Adrenal gland (tissue), 5 donors: ENCODE data around the gene TPRN.
"Not testable (repeated sequence)": the region's sequence is repeated elsewhere in the genome, so short reads cannot be mapped to it uniquely, and the experiment has no call there.

Experiments used
- POLR2A ChIP-seq, 2 donors: fragments of 450-650 bp; IDR thresholded peaks; one replicate each; pipeline ENCODE4 v1.6.1; 2017; ENCODE audit warnings: antibody characterized with exemption in 2 of 2, mild to moderate bottlenecking in 2 of 2, moderate library complexity in 1 of 2
- TF ChIP-seq, protein P1 (sequence below), 6 experiments: fragments of 450-650 bp in 4 of 6; fragments of 200-600 bp in 2 of 6; sonication (generic) in 1 of 6; IDR thresholded peaks; 1 replicate in 5 of 6; 2 replicates in 1 of 6; pipeline versions ENCODE4 v1.5.1 to v1.8.0; 2016 to 2021; ENCODE audit warnings: antibody characterized with exemption in 6 of 6, mild to moderate bottlenecking in 2 of 6, moderate library complexity in 1 of 6
- donor health status: DM: no; HTN: no; CAD: no.

DNA sequence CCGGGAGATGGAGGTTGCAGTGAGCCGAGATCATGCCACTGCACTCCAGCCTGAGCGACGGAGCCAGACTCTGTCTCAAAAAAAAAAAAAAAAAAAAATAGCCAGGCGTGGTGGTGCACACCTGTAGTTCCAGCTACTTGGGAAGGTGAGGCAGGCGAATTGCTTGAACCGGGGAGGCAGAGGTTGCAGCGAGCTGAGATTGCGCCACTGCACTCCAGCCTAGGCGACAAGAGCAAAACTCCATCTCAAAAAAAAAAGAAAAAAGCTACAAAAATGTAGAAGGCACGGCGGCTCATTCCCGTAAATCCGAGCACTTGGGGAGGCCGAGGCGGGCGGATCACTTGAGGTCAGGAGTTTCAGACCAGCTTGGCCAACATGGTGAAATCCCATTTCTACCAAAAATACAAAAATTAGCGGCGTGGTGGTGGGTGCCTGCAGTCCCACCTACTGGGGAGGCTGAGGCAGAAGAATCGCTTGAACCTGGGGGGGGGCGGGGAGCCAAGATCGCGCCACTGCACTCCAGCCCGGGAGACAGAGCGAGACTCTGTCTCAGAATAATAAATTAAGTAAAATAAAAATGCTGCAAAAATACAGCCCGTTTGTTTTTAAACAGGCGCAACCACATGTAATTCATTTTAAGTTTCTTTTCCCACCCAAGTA is 39.1 kb upstream of the TPRN start:
- TF ChIP-seq, protein P1, sequence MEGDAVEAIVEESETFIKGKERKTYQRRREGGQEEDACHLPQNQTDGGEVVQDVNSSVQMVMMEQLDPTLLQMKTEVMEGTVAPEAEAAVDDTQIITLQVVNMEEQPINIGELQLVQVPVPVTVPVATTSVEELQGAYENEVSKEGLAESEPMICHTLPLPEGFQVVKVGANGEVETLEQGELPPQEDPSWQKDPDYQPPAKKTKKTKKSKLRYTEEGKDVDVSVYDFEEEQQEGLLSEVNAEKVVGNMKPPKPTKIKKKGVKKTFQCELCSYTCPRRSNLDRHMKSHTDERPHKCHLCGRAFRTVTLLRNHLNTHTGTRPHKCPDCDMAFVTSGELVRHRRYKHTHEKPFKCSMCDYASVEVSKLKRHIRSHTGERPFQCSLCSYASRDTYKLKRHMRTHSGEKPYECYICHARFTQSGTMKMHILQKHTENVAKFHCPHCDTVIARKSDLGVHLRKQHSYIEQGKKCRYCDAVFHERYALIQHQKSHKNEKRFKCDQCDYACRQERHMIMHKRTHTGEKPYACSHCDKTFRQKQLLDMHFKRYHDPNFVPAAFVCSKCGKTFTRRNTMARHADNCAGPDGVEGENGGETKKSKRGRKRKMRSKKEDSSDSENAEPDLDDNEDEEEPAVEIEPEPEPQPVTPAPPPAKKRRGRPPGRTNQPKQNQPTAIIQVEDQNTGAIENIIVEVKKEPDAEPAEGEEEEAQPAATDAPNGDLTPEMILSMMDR (IDR thresholded peaks at IDR 0.05): not testable (repeated sequence)
- TF ChIP-seq POLR2A (IDR thresholded peaks at IDR 0.05): not testable (repeated sequence)
